KG1 (cell line): ENCODE data around the gene TUSC2.
"Not testable (repeated sequence)": the region's sequence is repeated elsewhere in the genome, so short reads cannot be mapped to it uniquely, and the experiment has no call there.

ENCODE experiments used
- DNase-seq: peaks from one replicate; lab custom pipeline; 2025; lab: John Stamatoyannopoulos, UW

TUSC2 gene

GRCh38 chr3:50317300-50317699 is 10.7 kb downstream of the TUSC2 start:
- no peak for DNase-seq

- DNase-seq, result no peak
Measured at GRCh38 chr3:50316657-50317242, 11.3 kb downstream of the TUSC2 start.

- DNase-seq, result no peak
Measured at GRCh38 chr3:50314816-50315215, 13.2 kb downstream of the TUSC2 start.

GRCh38 chr3:50314342-50314741 is 13.7 kb downstream of the TUSC2 start:
- no peak for DNase-seq

- DNase-seq, result not testable (repeated sequence)
Measured at GRCh38 chr3:50312041-50312440, 16.0 kb downstream of the TUSC2 start.

GRCh38 chr3:50304601-50305000 is 23.4 kb downstream of the TUSC2 start:
- DNase-seq, result no peak

- DNase-seq, result no peak
Measured at GRCh38 chr3:50303013-50303815, 24.8 kb downstream of the TUSC2 start, which contains the start of gene HYAL1. Gene HYAL1 (minus strand): TSS chr3:50303574. CDS start chr3:50302956, 618 bp downstream.

GRCh38 chr3:50302095-50303012 is 25.7 kb downstream of the TUSC2 start:
- no peak for DNase-seq

- DNase-seq, result no peak
Measured at GRCh38 chr3:50300681-50301254, 27.3 kb downstream of the TUSC2 start.

- no peak for DNase-seq
Measured at GRCh38 chr3:50299929-50300680, 27.9 kb downstream of the TUSC2 start.

- no peak for DNase-seq
Measured at GRCh38 chr3:50299638-50299928, 28.4 kb downstream of the TUSC2 start.

- peak; percentile 95 for DNase-seq
Measured at GRCh38 chr3:50298836-50299637, 29.0 kb downstream of the TUSC2 start, which contains the start of the genes HYAL3 and NAA80. Gene HYAL3 (minus strand): TSS chr3:50299405. CDS start chr3:50295602, 3,803 bp downstream. Gene NAA80 (minus strand): TSS chr3:50299405. CDS start chr3:50297463, 1,942 bp downstream.

GRCh38 chr3:50297896-50298725 is 29.9 kb downstream of the TUSC2 start:
- DNase-seq, result no peak

GRCh38 chr3:50297384-50297775 is 30.6 kb downstream of the TUSC2 start:
- DNase-seq, result no peak

- DNase-seq, result no peak
Measured at GRCh38 chr3:50296721-50297383, 31.2 kb downstream of the TUSC2 start.

GRCh38 chr3:50295553-50296431 is 32.2 kb downstream of the TUSC2 start:
- DNase-seq, result no peak

GRCh38 chr3:50294492-50295403 is 33.3 kb downstream of the TUSC2 start:
- DNase-seq, result no peak
